GM18951 (cell line): Measurements from ENCODE around the gene GORASP2.

Source experiments
- POLR2A ChIP-seq: IDR thresholded peaks from 4 replicates; pipeline ENCODE4 v1.6.1; 2011; ENCODE audit warnings: mild to moderate bottlenecking; ENCODE audit not compliant: insufficient read length, insufficient read depth; ENCODE audit errors: extremely low read depth
- in situ Hi-C: fragments of 300-500 bp; cut with MboI; formaldehyde crosslinking; loops from one replicate; pipeline ENCODE4 v1.12.0; 2022; ENCODE audit warnings: low sequenced_read_pairs, mixed read lengths, inconsistent platforms; ENCODE audit not compliant: unreplicated experiment

The GORASP2 gene

DNA sequence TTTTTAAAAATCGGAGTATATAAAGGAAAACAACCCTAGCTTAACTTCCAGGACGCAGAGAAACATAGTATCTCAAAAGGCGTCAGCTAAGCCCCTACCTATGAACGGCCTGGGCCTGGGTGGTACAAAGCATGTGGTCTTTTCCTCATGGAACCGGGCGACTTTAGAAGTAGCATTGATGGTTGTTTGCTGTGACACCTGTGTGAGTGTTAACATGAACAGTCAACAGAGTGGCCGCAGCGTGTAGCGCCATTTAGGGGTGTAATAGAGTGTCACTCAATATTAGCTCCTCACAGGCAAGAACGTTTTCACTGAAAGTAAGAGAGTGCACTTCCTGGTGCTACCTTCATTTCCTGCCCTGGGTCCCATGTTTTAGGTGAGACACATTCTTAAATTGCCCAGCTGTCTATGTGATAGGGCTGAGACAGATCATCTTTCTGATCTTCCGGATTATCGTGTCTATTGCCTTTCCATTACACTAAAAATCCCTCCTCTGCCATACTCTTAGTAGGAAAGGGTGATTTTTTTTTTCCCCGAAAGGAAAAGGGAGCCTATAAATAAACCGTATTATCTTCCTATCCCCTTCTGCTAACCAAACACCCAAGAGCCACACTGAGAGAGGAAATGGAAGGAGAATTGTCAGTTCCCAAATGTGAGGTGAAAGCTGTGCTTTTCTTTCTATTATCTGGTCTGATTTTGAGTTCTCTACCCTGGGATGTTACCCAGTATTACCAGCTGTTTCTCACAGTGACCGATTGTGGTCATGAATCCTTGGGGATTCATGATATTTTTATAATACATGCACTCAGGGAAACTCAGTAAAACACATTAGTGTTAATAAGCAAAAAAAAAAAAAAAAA is 1.3 kb downstream of the GORASP2 start:
- TF ChIP-seq POLR2A, result no peak
- in situ Hi-C loops, result loop anchor here (25.0 kb wide), 1 partner anchor 1182 kb away; the partner anchor contains the start of gene DLX2

DNA sequence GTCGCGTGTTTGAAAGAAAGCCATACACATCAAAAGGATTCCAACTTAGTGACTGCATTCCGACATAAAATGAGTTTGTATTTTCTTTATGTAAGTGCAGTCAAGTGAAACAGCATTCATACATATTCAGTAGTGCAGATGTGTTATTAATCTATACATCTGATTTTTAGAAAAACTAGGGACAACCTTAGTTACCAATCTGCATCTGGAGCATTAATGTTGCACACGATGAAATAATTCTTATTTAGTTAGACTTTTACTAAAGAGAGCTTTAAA is 1.9 kb downstream of the GORASP2 start:
- in situ Hi-C loops, result loop anchor here (25.0 kb wide), 1 partner anchor 1181 kb away; the partner anchor contains the start of gene DLX2
- TF ChIP-seq POLR2A, result no peak

DNA sequence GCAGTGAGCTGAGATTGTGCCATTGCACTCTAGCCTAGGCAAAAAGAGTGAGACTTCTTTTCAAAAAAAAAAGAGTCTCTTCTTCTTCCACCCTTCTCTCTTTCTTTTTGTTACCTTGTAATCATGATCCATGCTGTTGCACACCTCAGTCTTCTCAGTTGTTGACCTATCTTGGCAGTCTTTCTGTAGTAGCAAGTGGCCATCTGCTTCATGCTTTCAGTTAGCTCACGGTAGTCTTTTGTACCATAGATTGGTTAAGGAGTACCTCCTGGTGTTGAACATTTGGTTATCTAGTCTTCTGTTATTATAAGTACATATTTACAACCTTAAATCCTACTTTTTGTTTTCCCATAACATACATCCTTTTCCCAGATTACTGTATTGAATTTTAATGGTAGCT is 3.1 kb downstream of the GORASP2 start:
- in situ Hi-C loops, result loop anchor here (25.0 kb wide), 1 partner anchor 1180 kb away; the partner anchor contains the start of gene DLX2
- no peak for TF ChIP-seq POLR2A

DNA sequence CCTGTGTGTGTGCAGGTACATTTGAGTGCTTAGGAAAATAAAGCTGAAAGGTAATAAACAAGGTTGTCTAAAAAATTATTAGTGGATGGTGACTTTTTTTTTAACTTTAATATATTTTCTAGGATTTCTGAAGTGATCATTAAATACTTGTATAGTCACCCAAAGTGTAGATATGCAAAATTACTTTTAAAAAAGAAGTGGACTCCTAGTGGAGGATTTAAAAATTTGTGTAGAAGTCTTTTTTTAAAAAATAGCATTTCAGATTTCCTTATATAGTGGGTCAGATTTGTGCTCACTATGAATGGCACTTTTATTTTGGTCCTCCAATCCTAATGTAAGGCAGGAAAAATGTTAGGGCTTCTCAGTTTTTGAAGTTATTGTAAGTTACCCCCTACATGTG is 3.9 kb downstream of the GORASP2 start:
- no peak for TF ChIP-seq POLR2A
- in situ Hi-C loops, result loop anchor here (25.0 kb wide), 1 partner anchor 1179 kb away; the partner anchor contains the start of gene DLX2

DNA sequence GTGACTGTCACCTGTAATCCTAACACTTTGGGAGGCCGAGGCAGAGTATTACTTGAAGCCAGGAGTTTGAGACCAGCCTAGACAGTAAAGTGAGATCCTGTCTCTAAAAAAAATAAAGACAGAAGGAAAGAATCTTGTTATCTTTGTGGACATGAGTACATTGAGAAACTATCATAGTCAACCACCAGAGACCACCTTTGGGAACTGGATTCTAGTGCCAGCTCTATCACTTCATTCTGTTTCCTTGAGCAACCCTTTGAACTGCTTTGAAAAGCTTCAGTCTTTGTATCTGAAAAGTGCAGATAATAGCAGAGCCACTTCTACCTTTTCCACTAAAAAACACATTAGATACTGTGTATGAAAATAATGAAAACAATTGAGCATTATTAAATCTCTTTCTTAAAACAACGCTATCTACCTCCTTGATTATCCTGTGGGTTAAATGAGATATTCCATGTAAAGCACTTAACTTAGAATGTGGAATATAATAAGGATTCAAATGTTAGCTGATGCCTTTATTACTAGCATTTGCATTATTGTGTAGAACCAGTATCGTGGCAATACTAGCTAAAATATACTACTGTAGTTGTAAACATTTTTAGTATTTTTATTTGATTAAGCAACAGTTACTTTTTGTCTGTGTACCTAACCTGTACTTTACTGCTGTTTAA is 8.8 kb downstream of the GORASP2 start:
- in situ Hi-C loops, result loop anchor here (25.0 kb wide), 1 partner anchor 1174 kb away; the partner anchor contains the start of gene DLX2
- TF ChIP-seq POLR2A, result no peak

DNA sequence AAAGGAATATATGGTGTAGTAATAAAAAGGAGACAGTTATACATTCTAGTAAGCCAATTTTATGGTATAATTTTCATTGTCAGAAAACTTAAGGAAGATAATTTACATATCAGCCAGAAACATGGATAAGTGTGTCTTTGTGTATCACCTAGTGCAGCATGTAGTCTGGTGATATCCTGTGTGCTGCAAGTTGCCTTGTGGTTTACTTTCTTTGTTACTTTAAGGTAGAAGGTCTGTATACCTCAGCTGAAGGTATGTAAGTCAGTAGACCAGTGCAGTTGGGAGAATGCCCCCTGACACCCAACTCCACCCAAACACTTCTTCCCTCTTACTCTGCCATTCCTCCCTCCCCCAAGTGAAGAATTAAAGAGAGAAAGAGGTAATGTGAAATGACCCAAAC is 11.0 kb downstream of the GORASP2 start:
- TF ChIP-seq POLR2A, result no peak
- in situ Hi-C loops, result loop anchor here (25.0 kb wide), 1 partner anchor 1172 kb away; the partner anchor contains the start of gene DLX2

DNA sequence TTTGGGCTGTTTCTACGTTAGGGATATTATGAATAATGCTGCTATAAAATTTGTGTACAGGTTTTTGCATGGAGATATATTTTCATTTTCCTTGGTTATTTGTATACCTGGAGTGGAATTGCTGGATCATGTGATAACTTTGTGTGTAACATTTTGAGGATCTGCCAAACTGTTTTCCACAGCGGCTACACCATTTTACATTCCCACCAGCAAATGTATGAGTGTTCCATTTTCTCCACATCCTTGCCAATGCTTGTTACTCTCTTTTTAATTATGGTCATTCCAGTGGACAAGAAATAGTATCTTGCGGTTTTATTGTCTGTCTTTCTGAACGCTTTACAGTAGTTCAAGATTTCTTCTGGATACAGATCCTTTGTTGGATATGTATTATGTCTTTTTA is 13.6 kb downstream of the GORASP2 start:
- in situ Hi-C loops, result loop anchor here (25.0 kb wide), 1 partner anchor 1170 kb away; the partner anchor contains the start of gene DLX2
- TF ChIP-seq POLR2A, result no peak

DNA sequence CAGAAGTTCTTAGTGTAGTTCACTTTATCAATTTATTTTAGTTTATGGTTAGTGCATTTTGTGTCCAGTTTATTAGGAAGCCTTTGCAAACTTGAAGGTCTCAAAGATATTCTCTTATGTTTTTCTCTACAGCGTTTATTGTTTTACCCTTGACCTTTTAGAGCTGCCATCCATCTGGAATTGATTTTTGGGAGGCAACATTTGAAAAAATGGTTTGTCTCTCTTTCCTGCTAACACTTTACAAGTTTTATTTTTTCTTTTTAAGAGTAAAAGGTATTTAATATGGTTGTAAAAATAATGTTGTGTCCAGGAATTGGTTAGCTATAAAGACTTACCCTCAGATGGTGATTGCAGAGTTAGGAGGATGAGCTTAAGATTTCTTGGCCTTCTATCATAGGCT is 14.0 kb downstream of the GORASP2 start:
- no peak for TF ChIP-seq POLR2A
- in situ Hi-C loops, result loop anchor here (25.0 kb wide), 1 partner anchor 1169 kb away; the partner anchor contains the start of gene DLX2

DNA sequence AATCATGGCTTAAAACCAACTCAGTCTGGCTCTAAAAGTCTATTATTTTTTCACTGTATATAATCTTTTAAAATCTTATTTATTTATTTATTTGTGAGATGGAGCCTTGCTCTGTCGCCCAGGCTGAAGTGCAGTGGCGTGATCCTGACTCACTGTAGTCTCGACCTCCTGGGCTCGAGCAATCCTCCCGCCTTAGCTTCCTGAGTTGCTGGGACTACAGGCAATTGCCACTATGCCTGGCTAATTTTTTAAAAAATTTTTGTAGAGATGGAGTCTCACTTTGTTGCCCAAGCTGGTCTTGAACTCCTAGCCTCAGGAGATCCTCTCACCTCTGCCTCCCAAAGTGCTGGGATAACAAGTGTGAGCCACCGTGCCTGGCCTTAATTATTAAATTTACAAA is 14.5 kb downstream of the GORASP2 start:
- in situ Hi-C loops, result loop anchor here (25.0 kb wide), 1 partner anchor 1169 kb away; the partner anchor contains the start of gene DLX2

DNA sequence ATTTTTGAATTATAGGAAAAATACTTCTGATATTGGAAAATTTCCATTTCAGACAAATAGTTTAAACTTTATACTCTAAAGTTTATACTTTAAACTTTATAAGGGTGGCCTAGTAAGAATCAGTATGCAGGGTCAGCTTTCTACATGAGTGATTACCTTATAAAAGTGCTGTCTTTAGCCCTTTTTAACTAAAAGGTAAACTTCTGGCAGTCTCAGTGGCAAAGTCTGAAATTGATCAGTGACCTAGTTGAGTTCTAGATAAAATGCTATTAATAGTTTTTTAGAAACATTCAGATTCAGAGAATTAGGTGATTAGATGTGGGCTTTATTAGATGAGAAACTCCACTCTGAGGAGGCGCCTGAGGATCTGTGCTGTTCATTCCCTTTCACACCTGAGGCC is 15.5 kb downstream of the GORASP2 start:
- in situ Hi-C loops, result loop anchor here (25.0 kb wide), 1 partner anchor 1168 kb away; the partner anchor contains the start of gene DLX2
- TF ChIP-seq POLR2A, result no peak

More for the DNA sequence above, 14.5 kb downstream of the GORASP2 start:
- no peak for TF ChIP-seq POLR2A

DNA sequence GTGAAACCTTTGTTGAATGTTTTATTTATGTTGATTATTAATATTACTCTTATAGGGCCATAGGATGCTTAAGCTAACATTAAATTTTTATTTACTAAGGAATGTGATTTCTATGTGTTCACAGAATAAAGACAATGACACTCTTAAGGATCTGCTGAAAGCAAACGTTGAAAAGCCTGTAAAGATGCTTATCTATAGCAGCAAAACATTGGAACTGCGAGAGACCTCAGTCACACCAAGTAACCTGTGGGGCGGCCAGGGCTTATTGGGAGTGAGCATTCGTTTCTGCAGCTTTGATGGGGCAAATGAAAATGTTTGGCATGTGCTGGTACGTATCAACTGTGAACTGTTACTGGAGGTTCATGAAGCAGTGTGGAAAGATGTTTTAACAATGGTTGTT is 20.4 kb downstream of the GORASP2 start:
- in situ Hi-C loops, result loop anchor here (25.0 kb wide), 1 partner anchor 1163 kb away; the partner anchor contains the start of gene DLX2

DNA sequence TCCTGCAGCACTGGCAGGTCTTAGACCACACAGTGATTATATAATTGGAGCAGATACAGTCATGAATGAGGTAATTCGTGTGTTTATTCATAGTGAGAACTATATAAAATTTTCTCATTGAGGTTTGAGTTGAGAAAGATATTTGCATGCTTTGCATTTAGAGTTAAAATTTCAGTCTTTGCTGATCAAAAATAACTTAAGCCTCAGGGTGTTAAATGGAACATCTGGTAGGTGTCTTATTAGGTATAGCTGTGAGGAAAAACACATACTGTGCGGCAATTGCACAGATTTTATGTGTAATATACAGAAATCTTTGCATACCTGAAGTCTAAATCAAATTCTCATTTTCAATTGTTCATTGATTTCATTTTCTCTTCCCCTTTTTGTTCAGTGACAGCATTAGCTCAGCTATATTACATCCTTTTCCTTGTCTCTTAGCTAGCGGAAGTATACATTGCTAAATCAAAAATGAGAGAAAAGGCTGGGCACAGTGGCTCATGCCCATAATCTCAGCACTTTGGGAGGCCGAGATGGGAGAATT is 21.2 kb downstream of the GORASP2 start:
- TF ChIP-seq POLR2A, result no peak
- in situ Hi-C loops, result no loop called here

More for the DNA sequence above, 20.4 kb downstream of the GORASP2 start:
- no peak for TF ChIP-seq POLR2A

DNA sequence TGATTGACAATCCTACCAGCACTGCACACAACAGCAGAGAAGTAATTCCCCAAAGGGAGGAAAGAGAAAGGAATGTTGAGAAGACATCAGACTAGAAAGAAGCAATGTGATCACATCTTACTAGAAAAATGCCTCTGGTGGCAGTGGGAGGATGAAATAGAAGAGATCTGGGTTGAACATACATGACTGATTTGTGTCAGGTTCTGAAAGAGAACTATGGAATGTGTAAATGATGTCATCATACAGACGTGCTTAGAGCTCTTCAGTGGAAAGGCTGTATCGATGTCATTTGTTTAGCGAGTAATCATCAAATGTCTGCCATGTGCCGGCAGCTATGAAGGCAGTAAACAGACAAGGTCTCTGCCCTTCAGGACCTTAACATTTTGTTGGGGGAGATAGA is 24.9 kb downstream of the GORASP2 start:
- no peak for TF ChIP-seq POLR2A
- in situ Hi-C loops, result no loop called here
